IMR-90 (cell line): ENCODE measurements around the gene RASGRF1. TPM values are rescaled to one million over a fixed set of nuclear protein-coding genes. Genes with fewer than 3 reads are reported as not detected.

Experiments used
- ATAC-seq: fragments of 200-7000 bp; cut with Tn5 transposase; 2 replicates; pipeline ENCODE4 v1.9.1; 2020; ENCODE audit warnings: low read depth, mild to moderate bottlenecking, moderate library complexity
- BruUV-seq: library from RNA; stranded (reverse); fragments of 400-500 nt; replicated peaks from 2 replicates; lab custom pipeline; 2021; lab: Mats Ljungman, UMichigan
- CTCF ChIA-PET: fragments of 300-600 bp; formaldehyde crosslinking; extraction: SDS; loops from one replicate; lab custom pipeline; 2021; ENCODE audit warnings: antibody characterized with exemption; lab: Yijun Ruan, JAX
- POLR2A ChIA-PET: fragments of 300-600 bp; sonication (Branson Sonifier 250); formaldehyde crosslinking; loops from one replicate; lab custom pipeline; 2022; ENCODE audit warnings: antibody characterized with exemption; ENCODE audit not compliant: unreplicated experiment; lab: Charles Lee
- DNase-seq: peaks from one replicate; pipeline ENCODE4 v3.0.0; 2013
- H2AFZ ChIP-seq: replicated peaks from 2 replicates; pipeline ENCODE3; 2013; ENCODE audit warnings: low read length, mild to moderate bottlenecking; ENCODE audit not compliant: poor library complexity
- H2AK5ac ChIP-seq: 2 replicates; pipeline ENCODE4 v1.6.1; 2013; ENCODE audit warnings: low read depth, low read length, inconsistent platforms
- H2AK9ac ChIP-seq: replicated peaks from 2 replicates; pipeline ENCODE3; 2013; ENCODE audit warnings: mild to moderate bottlenecking, low read depth, low read length, moderate library complexity; ENCODE audit not compliant: poor library complexity
- H2BK120ac ChIP-seq: 2 replicates; pipeline ENCODE4 v1.6.1; 2013; ENCODE audit warnings: low read depth, low read length, inconsistent platforms
- H2BK15ac ChIP-seq: 3 replicates; pipeline ENCODE4 v1.6.1; 2013; ENCODE audit warnings: low read depth, low read length, inconsistent platforms
- H2BK20ac ChIP-seq: 2 replicates; pipeline ENCODE4 v1.6.1; 2013; ENCODE audit warnings: low read depth, mild to moderate bottlenecking, inconsistent platforms, low read length, moderate library complexity
- H2BK5ac ChIP-seq: 2 replicates; pipeline ENCODE4 v1.6.1; 2013; ENCODE audit warnings: mild to moderate bottlenecking, low read depth, low read length, inconsistent platforms; ENCODE audit not compliant: poor library complexity, severe bottlenecking
- H3K14ac ChIP-seq: replicated peaks from 2 replicates; pipeline ENCODE4 v1.6.1; 2013; ENCODE audit warnings: low read depth, low read length, inconsistent platforms
- H3K18ac ChIP-seq: 2 replicates; pipeline ENCODE4 v1.6.1; 2013; ENCODE audit warnings: low read depth, low read length, control low read depth
- H3K23ac ChIP-seq: 2 replicates; pipeline ENCODE4 v1.6.1; 2013; ENCODE audit warnings: low read depth, low read length, inconsistent platforms
- H3K27ac ChIP-seq: 2 replicates; pipeline ENCODE4 v1.5.1; 2013; ENCODE audit warnings: mild to moderate bottlenecking, control low read depth, low read length; ENCODE audit not compliant: insufficient read depth
- H3K27me3 ChIP-seq: 2 replicates; pipeline ENCODE4 v1.6.1; 2013; ENCODE audit warnings: low read length; ENCODE audit not compliant: control insufficient read depth, insufficient read depth
- H3K36me3 ChIP-seq: 2 replicates; pipeline ENCODE4 v1.6.1; 2013; ENCODE audit warnings: low read length, mixed read lengths; ENCODE audit not compliant: control insufficient read depth, insufficient read depth
- H3K4ac ChIP-seq: 2 replicates; pipeline ENCODE4 v1.6.1; 2013; ENCODE audit warnings: low read depth, low read length, inconsistent platforms
- H3K4me1 ChIP-seq: 2 replicates; pipeline ENCODE4 v1.6.1; 2013; ENCODE audit warnings: low read length, mixed read lengths; ENCODE audit not compliant: control insufficient read depth, insufficient read depth
- H3K4me2 ChIP-seq: 2 replicates; pipeline ENCODE4 v1.6.1; 2013; ENCODE audit warnings: low read depth, mild to moderate bottlenecking, control low read depth, low read length, moderate library complexity
- H3K4me3 ChIP-seq: 2 replicates; pipeline ENCODE4 v1.5.1; 2013; ENCODE audit warnings: low read depth, mild to moderate bottlenecking, control low read depth, low read length, moderate library complexity; ENCODE audit not compliant: insufficient read depth
- H3K56ac ChIP-seq: 2 replicates; pipeline ENCODE4 v1.6.1; 2013; ENCODE audit warnings: low read length, inconsistent platforms; ENCODE audit not compliant: insufficient read depth; ENCODE audit errors: extremely low read depth
- H3K79me1 ChIP-seq, 2 experiments: 2 replicates each; pipeline ENCODE4 v1.6.1; 2013; ENCODE audit warnings: low read length in 2 of 2, inconsistent platforms in 1 of 2, low read depth in 1 of 2
- H3K9ac ChIP-seq: 2 replicates; pipeline ENCODE4 v1.6.1; 2013; ENCODE audit warnings: low read depth, low read length, control low read depth
- H3K9me1 ChIP-seq: 2 replicates; pipeline ENCODE4 v1.6.1; 2013; ENCODE audit warnings: low read length, inconsistent platforms; ENCODE audit not compliant: insufficient read depth
- H3K9me3 ChIP-seq: 2 replicates; pipeline ENCODE4 v1.6.1; 2013; ENCODE audit warnings: low read length; ENCODE audit not compliant: control insufficient read depth, insufficient read depth
- H4K20me1 ChIP-seq: 2 replicates; pipeline ENCODE4 v1.6.1; 2013; ENCODE audit warnings: low read length, inconsistent platforms; ENCODE audit not compliant: insufficient read depth
- H4K5ac ChIP-seq: 2 replicates; pipeline ENCODE4 v1.6.1; 2013; ENCODE audit warnings: mild to moderate bottlenecking, low read depth, low read length, control low read depth
- H4K8ac ChIP-seq, 2 experiments: 2 replicates each; pipeline ENCODE4 v1.6.1; 2013; ENCODE audit warnings: low read depth in 2 of 2, low read length in 2 of 2, control low read depth in 1 of 2, inconsistent platforms in 1 of 2
- H4K91ac ChIP-seq: 2 replicates; pipeline ENCODE4 v1.6.1; 2013; ENCODE audit warnings: low read depth, low read length, inconsistent platforms; ENCODE audit not compliant: insufficient read depth
- BHLHE40 ChIP-seq: fragments of 150-350 bp; IDR thresholded peaks from 2 replicates; pipeline ENCODE4 v1.6.1; 2016; ENCODE audit warnings: mild to moderate bottlenecking, low read depth, low read length
- CEBPB ChIP-seq: IDR thresholded peaks from 2 replicates; pipeline ENCODE4 v1.6.1; 2012; ENCODE audit warnings: low read depth, low read length, improper control_type of control experiment
- CHD1 ChIP-seq: IDR thresholded peaks from 2 replicates; pipeline ENCODE4 v1.6.1; 2012; ENCODE audit warnings: low read depth, low read length, improper control_type of control experiment
- FOS ChIP-seq: fragments of 150-350 bp; IDR thresholded peaks from 2 replicates; pipeline ENCODE4 v1.6.1; 2016; ENCODE audit warnings: low read depth, low read length
- MAFK ChIP-seq: IDR thresholded peaks from 2 replicates; pipeline ENCODE4 v1.6.1; 2012; ENCODE audit warnings: low read depth, low read length, improper control_type of control experiment
- MAZ ChIP-seq: IDR thresholded peaks from 2 replicates; pipeline ENCODE4 v1.6.1; 2012; ENCODE audit warnings: low read depth, mild to moderate bottlenecking, low read length, improper control_type of control experiment, moderate library complexity, borderline replicate concordance
- MXI1 ChIP-seq: IDR thresholded peaks from 2 replicates; pipeline ENCODE4 v1.6.1; 2012; ENCODE audit warnings: low read depth, mild to moderate bottlenecking, low read length, moderate library complexity, borderline replicate concordance
- NFE2L2 ChIP-seq: fragments of 150-350 bp; IDR thresholded peaks from 2 replicates; pipeline ENCODE4 v1.6.1; 2016; ENCODE audit warnings: low read depth, mild to moderate bottlenecking, low read length
- POLR2A ChIP-seq: IDR thresholded peaks from 2 replicates; pipeline ENCODE4 v1.6.1; 2012; ENCODE audit warnings: mild to moderate bottlenecking, low read depth, low read length
- RAD21 ChIP-seq: IDR thresholded peaks from 2 replicates; pipeline ENCODE4 v1.6.1; 2012; ENCODE audit warnings: low read length, improper control_type of control experiment
- RCOR1 ChIP-seq: IDR thresholded peaks from 2 replicates; pipeline ENCODE4 v1.6.1; 2012; ENCODE audit warnings: mild to moderate bottlenecking, low read length, improper control_type of control experiment; ENCODE audit not compliant: insufficient replicate concordance
- RFX5 ChIP-seq: IDR thresholded peaks from 2 replicates; pipeline ENCODE4 v1.8.0; 2012; ENCODE audit warnings: low read depth, mild to moderate bottlenecking, low read length, moderate library complexity
- SMC3 ChIP-seq: fragments of 150-350 bp; IDR thresholded peaks from 2 replicates; pipeline ENCODE4 v1.6.1; 2016; ENCODE audit warnings: low read depth, mild to moderate bottlenecking, antibody characterized with exemption, low read length, moderate library complexity
- WGBS, 2 experiments: methylation state at CpG; one replicate each; pipeline versions ENCODE4 v1.1.5 to v1.1.7; 2013; ENCODE audit warnings: missing lambda C conversion rate in 2 of 2; ENCODE audit not compliant: insufficient read length in 1 of 2; ENCODE audit errors: extremely low coverage in 2 of 2; 5-methylcytosine and 5-hydroxymethylcytosine counted together
- dilution Hi-C: fragments of 300-500 bp; cut with HindIII; formaldehyde crosslinking; loops from one replicate; pipeline ENCODE4 v1.14.3; 2018; ENCODE audit warnings: low sequenced_read_pairs; ENCODE audit not compliant: unreplicated experiment
- in situ Hi-C: fragments of 300-500 bp; cut with MboI; formaldehyde crosslinking; loops from 3 replicates; pipeline ENCODE4 v1.14.3; 2019; ENCODE audit warnings: low sequenced_read_pairs, inconsistent platforms, mixed read lengths
- intact Hi-C: fragments of 100-400 bp; cut with micrococcal nuclease; formaldehyde crosslinking; loops from 2 replicates; pipeline ENCODE4 v1.10.0; 2022
- polyA plus RNA-seq, 3 experiments: library from polyadenylated mRNA; depleted of rRNA; stranded (reverse); fragments of >200 nt; gene quantifications; 2 replicates each; pipeline ENCODE4 v1.2.3, GENCODE V29; 2012; ENCODE audit warnings: low replicate concordance in 1 of 3
- total RNA-seq: library from RNA; depleted of rRNA; stranded (reverse); fragments of >200 nt; gene quantifications from 2 replicates; pipeline ENCODE4 v1.2.3, GENCODE V29; 2012
- TF ChIP-seq, protein P1 (sequence below): conservative IDR thresholded peaks from 2 replicates; pipeline ENCODE4 v1.5.1; 2012; ENCODE audit warnings: mild to moderate bottlenecking, low read depth, low read length, improper control_type of control experiment
- TF ChIP-seq, protein P2 (sequence below): fragments of 150-350 bp; IDR thresholded peaks from 2 replicates; pipeline ENCODE4 v1.6.1; 2016; ENCODE audit warnings: low read depth, mild to moderate bottlenecking, low read length, moderate library complexity, borderline replicate concordance
- TF ChIP-seq, protein P3 (sequence below): fragments of 150-350 bp; IDR thresholded peaks from 2 replicates; pipeline ENCODE4 v1.6.1; 2017; ENCODE audit warnings: mild to moderate bottlenecking, antibody characterized with exemption, low read length, low read depth

The RASGRF1 gene
- total and polyA plus RNA-seq, 2 of the 4 experiments (the other 2 are of a cell fraction), result under 0.01 to 0.15 TPM

DNA sequence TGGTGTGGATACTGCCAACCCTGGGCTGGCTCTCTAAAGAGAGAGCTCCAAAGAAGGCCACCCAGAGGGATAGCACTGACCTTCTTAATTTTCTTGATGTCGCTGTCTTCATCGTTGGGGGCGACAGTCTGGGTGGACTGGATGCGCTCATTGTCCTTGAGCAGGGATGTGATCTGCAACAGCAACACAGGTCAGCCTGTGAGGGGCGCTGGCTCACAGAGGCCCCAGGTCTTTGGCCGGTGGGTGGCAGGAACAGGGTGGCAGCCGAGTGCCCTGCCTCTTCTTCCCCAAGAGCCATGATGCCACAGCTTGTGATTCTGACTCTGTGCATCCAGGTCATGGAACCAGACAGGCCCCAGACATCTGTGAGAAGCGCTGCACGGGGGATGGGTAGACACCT lies 41.2 kb downstream of the RASGRF1 start:
- H3K56ac ChIP-seq, result no peak overlapping the region
- TF ChIP-seq RFX5 (no peak), CHD1 (no peak), RAD21 (no peak), MAFK (no peak), MXI1 (no peak), FOS (no peak), MAZ (no peak), POLR2A (no peak), RCOR1 (no peak), CEBPB (no peak), BHLHE40 (no peak), NFE2L2 (no peak), SMC3 (no peak)
- TF ChIP-seq, protein P1, sequence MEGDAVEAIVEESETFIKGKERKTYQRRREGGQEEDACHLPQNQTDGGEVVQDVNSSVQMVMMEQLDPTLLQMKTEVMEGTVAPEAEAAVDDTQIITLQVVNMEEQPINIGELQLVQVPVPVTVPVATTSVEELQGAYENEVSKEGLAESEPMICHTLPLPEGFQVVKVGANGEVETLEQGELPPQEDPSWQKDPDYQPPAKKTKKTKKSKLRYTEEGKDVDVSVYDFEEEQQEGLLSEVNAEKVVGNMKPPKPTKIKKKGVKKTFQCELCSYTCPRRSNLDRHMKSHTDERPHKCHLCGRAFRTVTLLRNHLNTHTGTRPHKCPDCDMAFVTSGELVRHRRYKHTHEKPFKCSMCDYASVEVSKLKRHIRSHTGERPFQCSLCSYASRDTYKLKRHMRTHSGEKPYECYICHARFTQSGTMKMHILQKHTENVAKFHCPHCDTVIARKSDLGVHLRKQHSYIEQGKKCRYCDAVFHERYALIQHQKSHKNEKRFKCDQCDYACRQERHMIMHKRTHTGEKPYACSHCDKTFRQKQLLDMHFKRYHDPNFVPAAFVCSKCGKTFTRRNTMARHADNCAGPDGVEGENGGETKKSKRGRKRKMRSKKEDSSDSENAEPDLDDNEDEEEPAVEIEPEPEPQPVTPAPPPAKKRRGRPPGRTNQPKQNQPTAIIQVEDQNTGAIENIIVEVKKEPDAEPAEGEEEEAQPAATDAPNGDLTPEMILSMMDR, result no peak
- TF ChIP-seq, protein P2, sequence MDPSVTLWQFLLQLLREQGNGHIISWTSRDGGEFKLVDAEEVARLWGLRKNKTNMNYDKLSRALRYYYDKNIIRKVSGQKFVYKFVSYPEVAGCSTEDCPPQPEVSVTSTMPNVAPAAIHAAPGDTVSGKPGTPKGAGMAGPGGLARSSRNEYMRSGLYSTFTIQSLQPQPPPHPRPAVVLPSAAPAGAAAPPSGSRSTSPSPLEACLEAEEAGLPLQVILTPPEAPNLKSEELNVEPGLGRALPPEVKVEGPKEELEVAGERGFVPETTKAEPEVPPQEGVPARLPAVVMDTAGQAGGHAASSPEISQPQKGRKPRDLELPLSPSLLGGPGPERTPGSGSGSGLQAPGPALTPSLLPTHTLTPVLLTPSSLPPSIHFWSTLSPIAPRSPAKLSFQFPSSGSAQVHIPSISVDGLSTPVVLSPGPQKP, result no peak
- TF ChIP-seq, protein P3, sequence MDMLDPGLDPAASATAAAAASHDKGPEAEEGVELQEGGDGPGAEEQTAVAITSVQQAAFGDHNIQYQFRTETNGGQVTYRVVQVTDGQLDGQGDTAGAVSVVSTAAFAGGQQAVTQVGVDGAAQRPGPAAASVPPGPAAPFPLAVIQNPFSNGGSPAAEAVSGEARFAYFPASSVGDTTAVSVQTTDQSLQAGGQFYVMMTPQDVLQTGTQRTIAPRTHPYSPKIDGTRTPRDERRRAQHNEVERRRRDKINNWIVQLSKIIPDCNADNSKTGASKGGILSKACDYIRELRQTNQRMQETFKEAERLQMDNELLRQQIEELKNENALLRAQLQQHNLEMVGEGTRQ, result no peak
- H3K4me3 ChIP-seq, result no peak overlapping the region
- no peaks in the 10 kb centered on the region for H3K4me1 ChIP-seq
- DNase-seq, result no peak
- no peak overlapping the region for H4K5ac ChIP-seq
- H2AFZ ChIP-seq, result no peak overlapping the region
- peaks cover 8% of the 10 kb centered on the region for H3K27me3 ChIP-seq
- no peaks in the 10 kb centered on the region for H4K20me1 ChIP-seq
- no peak overlapping the region for H2BK120ac ChIP-seq
- H3K27ac ChIP-seq, result no peak overlapping the region
- H3K18ac ChIP-seq, result no peak overlapping the region
- no peaks in the 10 kb centered on the region for H3K9me1 ChIP-seq
- H2BK20ac ChIP-seq, result no peak overlapping the region
- no peak for ATAC-seq
- no peak overlapping the region for H3K23ac ChIP-seq
- BruUV-seq, result no TSS peak
- ChIA-PET CTCF (no interaction called here), POLR2A (no interaction called here)
- H2BK5ac ChIP-seq, result no peak overlapping the region
- H3K79me1 ChIP-seq, result no peaks in the 10 kb centered on the region
- no peak overlapping the region for H4K8ac ChIP-seq
- WGBS, 2 experiments, result 52% methylated on average over 3 of the region's 9 CpGs; no CpG with 5 or more reads in 1 of the 2 experiments
- H3K36me3 ChIP-seq, result no peaks in the 10 kb centered on the region
- H3K9ac ChIP-seq, result no peak overlapping the region
- H3K4me2 ChIP-seq, result no peak overlapping the region
- no peaks in the 10 kb centered on the region for H3K9me3 ChIP-seq
- H3K4ac ChIP-seq, result no peak overlapping the region
- dilution Hi-C loops, result no loop called here
- H2BK15ac ChIP-seq, result no peak overlapping the region
- in situ Hi-C loops, result no loop called here
- intact Hi-C loops, result no loop called here
- H2AK5ac ChIP-seq, result no peak overlapping the region
- H3K14ac ChIP-seq, result no peak overlapping the region
- no peak overlapping the region for H4K91ac ChIP-seq
- no peak overlapping the region for H2AK9ac ChIP-seq
